ENCODE data around the gene CASP2.

CASP2 gene

GRCh38 chr7:143314127-143314526, 26.0 kb downstream of the CASP2 start:
- TF ChIP-seq, protein P1, sequence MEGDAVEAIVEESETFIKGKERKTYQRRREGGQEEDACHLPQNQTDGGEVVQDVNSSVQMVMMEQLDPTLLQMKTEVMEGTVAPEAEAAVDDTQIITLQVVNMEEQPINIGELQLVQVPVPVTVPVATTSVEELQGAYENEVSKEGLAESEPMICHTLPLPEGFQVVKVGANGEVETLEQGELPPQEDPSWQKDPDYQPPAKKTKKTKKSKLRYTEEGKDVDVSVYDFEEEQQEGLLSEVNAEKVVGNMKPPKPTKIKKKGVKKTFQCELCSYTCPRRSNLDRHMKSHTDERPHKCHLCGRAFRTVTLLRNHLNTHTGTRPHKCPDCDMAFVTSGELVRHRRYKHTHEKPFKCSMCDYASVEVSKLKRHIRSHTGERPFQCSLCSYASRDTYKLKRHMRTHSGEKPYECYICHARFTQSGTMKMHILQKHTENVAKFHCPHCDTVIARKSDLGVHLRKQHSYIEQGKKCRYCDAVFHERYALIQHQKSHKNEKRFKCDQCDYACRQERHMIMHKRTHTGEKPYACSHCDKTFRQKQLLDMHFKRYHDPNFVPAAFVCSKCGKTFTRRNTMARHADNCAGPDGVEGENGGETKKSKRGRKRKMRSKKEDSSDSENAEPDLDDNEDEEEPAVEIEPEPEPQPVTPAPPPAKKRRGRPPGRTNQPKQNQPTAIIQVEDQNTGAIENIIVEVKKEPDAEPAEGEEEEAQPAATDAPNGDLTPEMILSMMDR (IDR thresholded peaks at IDR 0.05; ENCODE audit: insufficient read depth, low read depth, low read length, missing control alignments) = no peak
- no peak overlapping the region for H3K4me3 ChIP-seq (ENCODE audit: low read depth, low read length)
- DNase-seq (ENCODE audit: low read depth) = no peak

GRCh38 chr7:143315776-143316175, 27.6 kb downstream of the CASP2 start, which contains the start of gene CLCN1:
Gene CLCN1, plus strand, starts transcription at chr7:143316111. Its CDS starts 102 bp downstream, at chr7:143316213.
- no peak within 1 kb of the TSS for H3K4me3 ChIP-seq (ENCODE audit: low read depth, low read length)
- TF ChIP-seq, protein P1 (IDR thresholded peaks at IDR 0.05; ENCODE audit: insufficient read depth, low read depth, low read length, missing control alignments) = no peak
- no peak for DNase-seq (ENCODE audit: low read depth)

- TF ChIP-seq, protein P1 (IDR thresholded peaks at IDR 0.05; ENCODE audit: insufficient read depth, low read depth, low read length, missing control alignments) = no peak
- DNase-seq (ENCODE audit: low read depth) = no peak
- no peak overlapping the region for H3K4me3 ChIP-seq (ENCODE audit: low read depth, low read length)
Measured at GRCh38 chr7:143316492-143316891, 28.3 kb downstream of the CASP2 start.

- TF ChIP-seq, protein P1 (IDR thresholded peaks at IDR 0.05; ENCODE audit: insufficient read depth, low read depth, low read length, missing control alignments) = no peak
Measured at GRCh38 chr7:143318661-143319060, 30.5 kb downstream of the CASP2 start.

DNA sequence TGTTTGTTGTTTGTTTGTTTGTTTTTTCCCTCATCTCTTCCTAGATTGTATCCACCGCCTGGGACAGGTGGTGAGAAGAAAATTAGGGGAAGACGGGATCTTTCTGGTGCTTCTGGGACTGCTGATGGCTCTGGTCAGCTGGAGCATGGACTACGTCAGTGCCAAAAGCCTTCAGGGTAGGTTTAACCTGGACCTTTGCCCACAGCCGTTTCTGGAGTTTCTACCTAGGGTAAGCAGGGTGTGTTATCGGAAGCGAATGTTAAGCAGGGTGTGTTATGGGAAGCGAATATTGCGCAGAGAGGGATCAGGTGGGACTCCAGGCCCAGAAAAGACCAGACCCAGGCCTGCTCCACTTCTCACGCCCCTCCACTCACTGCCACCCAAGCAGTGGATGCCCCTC, 32.5 kb downstream of the CASP2 start:
- TF ChIP-seq, protein P1 (IDR thresholded peaks at IDR 0.05; ENCODE audit: insufficient read depth, low read depth, low read length, missing control alignments) = no peak
- no peak for DNase-seq (ENCODE audit: low read depth)
- H3K4me3 ChIP-seq (ENCODE audit: low read depth, low read length) = no peak overlapping the region

More at GRCh38 chr7:143318661-143319060, 30.5 kb downstream of the CASP2 start:
- H3K4me3 ChIP-seq (ENCODE audit: low read depth, low read length) = no peak overlapping the region
- no peak for DNase-seq (ENCODE audit: low read depth)

DNA sequence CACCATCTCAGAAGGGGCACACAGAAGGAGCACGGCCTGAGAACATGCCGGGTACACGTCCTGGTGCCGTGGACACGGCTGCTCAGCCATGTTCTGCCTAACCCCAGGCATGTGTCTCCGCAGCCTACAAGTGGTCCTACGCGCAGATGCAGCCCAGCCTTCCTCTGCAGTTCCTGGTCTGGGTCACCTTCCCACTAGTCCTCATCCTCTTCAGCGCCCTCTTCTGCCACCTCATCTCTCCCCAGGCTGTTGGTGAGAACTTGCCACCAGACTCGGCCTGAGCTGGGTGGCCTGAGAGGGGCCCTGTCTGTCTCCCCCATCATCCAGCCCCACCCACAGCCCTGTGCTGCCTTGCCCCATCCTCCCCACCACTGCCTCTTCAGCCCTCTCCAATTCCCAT, 33.1 kb downstream of the CASP2 start:
- no peak overlapping the region for H3K4me3 ChIP-seq (ENCODE audit: low read depth, low read length)
- TF ChIP-seq, protein P1 (IDR thresholded peaks at IDR 0.05; ENCODE audit: insufficient read depth, low read depth, low read length, missing control alignments) = no peak
- DNase-seq (ENCODE audit: low read depth) = no peak

DNA sequence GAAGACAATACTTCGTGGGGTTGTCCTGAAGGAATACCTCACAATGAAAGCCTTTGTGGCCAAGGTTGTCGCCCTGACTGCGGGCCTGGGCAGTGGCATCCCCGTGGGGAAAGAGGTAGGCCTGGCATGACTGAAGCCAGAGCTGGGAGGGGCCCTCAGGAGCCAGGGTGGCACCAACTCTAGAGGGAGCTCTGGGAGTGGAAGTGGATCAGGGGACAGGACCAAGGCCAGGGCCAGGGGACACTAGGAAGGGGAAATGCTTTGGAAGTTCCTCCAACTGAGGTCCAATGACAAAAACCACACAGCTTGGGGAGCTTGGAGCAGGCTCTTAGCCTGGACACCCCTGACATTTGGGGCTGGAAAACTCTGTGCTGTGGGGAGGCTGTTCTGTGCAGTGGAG, 33.6 kb downstream of the CASP2 start:
- DNase-seq (ENCODE audit: low read depth) = no peak
- TF ChIP-seq, protein P1 (IDR thresholded peaks at IDR 0.05; ENCODE audit: insufficient read depth, low read depth, low read length, missing control alignments) = no peak
- H3K4me3 ChIP-seq (ENCODE audit: low read depth, low read length) = no peak overlapping the region

Data from GM12865 (cell line).